NCI-H748 treated with DMSO at 0.1 percent for 48 hours (cell line): Measurements from ENCODE around the gene RIMS1.

Source experiments
- DNase-seq: peaks from one replicate; lab custom pipeline; 2025; lab: John Stamatoyannopoulos, UW

Gene RIMS1

GRCh38 chr6:72084992-72085569 is 198.7 kb downstream of the RIMS1 start:
- DNase-seq = peak; percentile 42

GRCh38 chr6:72094506-72094905 is 208.2 kb downstream of the RIMS1 start:
- DNase-seq = no peak

- no peak for DNase-seq
Observed at GRCh38 chr6:72102561-72102960, 216.2 kb downstream of the RIMS1 start.

DNA sequence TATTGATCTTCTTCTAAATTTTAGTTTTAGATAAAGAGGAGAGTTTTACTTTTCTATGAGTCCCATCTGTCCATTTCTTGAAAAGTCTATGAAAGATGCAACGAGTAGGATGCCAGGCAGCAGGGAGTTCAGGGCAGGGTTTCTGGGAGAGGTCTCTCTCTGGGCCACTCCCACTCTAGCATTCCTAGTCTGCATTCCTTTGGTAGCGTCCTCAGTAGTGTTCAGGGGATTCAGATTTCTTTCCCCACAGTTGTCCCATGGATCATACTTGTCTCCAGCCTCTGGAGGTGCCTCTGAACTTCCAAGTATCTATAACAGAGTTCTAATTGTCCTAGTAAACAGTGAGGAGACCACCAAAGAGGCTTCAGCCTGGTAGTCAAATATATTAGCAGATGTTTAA is 225.3 kb downstream of the RIMS1 start:
- DNase-seq = no peak

DNA sequence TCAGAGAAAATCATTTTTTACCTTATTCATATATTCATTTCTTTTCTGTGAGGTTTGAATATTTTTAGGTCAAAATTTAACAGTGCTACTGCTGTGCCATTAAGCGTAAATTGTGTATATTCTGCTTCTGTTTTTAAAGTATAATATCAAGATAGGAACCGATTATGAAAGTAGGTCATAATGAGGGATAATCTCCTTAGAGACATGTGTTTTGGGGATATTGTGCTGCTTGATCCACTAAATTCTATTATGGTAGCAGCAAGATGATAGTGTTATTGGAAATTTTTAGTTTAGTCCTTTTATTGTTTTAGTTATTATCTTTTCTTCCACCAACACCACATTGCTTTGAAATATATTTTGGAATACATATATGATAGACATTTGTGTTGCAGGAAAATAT is 244.0 kb downstream of the RIMS1 start:
- DNase-seq = no peak

GRCh38 chr6:72132427-72132826 is 246.1 kb downstream of the RIMS1 start:
- no peak for DNase-seq

GRCh38 chr6:72132851-72133250 is 246.5 kb downstream of the RIMS1 start:
- DNase-seq = no peak

- DNase-seq = no peak
Observed at GRCh38 chr6:72133324-72133723, 247.0 kb downstream of the RIMS1 start.

GRCh38 chr6:72140795-72141194 is 254.4 kb downstream of the RIMS1 start:
- DNase-seq = no peak

GRCh38 chr6:72149715-72150114 is 263.4 kb downstream of the RIMS1 start:
- DNase-seq = no peak

GRCh38 chr6:72151742-72152141 is 265.4 kb downstream of the RIMS1 start:
- DNase-seq = no peak

DNA sequence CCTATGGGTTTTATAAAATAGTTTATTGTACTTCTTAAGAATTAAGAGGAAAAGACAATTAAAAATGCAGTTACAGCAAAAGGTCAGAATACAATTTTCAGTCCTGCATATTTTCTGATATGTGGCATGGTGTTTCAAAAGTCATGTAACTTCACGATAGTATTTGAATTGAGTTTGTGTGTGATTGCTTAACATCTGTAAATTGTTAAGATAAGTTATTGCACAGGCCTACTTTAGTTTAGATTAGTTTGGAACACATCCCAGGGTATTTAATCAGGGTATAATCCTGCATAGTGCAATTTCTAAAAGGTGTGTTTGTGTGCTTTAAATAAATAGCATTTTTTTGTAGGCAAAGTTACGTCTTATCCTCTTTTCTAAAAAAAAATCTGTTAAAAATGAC is 289.6 kb downstream of the RIMS1 start:
- no peak for DNase-seq

DNA sequence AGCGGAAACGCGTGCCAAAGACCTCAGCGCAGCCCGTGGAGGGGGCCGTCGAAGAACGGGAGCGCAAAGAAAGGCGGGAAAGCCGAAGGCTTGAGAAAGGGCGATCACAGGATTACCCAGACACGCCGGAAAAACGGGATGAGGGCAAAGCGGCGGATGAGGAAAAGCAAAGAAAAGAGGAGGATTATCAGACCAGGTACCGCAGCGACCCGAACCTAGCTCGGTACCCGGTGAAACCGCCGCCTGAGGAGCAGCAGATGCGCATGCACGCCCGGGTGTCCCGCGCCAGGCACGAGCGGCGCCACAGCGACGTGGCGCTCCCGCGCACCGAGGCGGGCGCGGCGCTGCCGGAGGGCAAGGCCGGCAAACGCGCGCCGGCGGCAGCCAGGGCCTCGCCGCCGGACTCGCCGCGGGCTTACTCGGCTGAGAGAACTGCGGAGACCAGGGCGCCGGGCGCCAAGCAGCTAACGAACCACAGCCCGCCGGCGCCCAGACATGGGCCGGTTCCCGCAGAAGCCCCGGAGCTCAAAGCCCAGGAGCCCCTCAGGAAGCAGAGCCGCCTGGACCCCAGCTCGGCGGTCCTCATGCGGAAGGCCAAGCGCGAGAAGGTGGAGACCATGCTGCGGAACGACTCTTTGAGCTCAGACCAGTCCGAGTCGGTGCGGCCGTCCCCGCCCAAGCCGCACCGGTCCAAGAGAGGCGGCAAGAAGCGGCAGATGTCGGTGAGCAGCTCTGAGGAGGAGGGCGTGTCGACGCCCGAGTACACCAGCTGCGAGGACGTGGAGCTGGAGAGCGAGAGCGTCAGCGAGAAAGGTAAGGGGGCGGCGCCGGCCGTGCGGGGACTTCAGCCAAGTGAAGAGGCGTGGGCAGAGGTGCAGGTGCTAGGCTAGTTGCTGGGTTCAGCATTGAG is 296.2 kb downstream of the RIMS1 start:
- peak; percentile 91 for DNase-seq

- no peak for DNase-seq
Observed at GRCh38 chr6:72203983-72204382, 317.6 kb downstream of the RIMS1 start.

DNA sequence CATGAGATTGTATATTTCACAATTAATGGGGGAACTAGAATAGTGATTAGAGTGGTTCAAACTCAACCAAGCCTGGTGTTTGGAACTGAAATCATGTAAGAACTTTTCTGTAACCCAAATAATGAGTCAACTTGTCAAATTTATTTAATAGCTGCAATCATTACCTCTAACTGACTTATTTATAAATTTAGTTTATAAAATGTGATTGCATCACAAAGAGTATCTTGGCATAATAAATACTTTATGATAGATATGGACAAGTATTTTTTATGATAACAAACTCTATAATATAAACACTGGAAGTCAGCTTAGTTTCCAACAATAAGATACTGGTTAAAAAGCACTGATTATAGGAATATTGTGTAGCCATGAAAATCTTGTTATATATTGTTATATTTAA is 319.1 kb downstream of the RIMS1 start:
- no peak for DNase-seq

DNA sequence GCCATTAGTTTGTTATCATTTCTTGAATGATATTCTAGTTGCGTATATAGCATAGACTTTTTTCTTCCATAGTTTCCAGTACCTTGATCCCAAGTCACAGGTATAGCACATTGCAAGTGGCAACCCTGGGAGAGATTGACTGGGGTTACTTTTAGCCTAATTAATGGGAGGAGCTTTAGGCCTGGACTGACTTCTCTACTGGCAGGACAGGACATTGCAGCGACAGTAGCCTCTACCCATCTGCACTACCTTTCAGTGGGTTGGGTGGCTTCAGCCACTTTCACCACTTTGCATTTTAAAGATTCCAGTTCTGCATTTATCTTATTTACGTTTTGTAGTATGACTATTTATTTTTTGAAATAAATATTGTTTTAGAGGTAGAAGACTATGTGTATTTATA is 320.3 kb downstream of the RIMS1 start:
- no peak for DNase-seq

- DNase-seq = peak; percentile 81
Observed at GRCh38 chr6:72212686-72213085, 326.3 kb downstream of the RIMS1 start.

DNA sequence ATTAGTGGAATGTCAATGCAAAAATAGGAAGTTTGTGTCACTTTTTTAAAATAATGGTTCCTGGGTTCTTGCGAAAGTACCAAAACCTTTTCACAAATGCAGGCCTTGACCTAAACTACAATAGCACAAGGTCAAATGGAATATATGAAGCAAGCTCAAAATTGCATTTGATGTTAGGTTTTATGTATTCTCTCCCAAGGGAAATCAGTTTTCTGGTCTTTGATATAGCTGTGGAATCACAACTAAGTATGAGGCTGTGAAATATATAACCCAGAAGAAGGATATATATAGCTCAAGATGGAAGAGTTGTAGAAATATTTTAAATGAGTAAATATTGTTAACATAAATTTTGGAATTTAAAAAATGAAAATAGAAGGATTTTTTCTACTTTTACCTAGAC is 327.3 kb downstream of the RIMS1 start:
- no peak for DNase-seq

GRCh38 chr6:72216222-72217068 is 330.1 kb downstream of the RIMS1 start:
- no peak for DNase-seq

DNA sequence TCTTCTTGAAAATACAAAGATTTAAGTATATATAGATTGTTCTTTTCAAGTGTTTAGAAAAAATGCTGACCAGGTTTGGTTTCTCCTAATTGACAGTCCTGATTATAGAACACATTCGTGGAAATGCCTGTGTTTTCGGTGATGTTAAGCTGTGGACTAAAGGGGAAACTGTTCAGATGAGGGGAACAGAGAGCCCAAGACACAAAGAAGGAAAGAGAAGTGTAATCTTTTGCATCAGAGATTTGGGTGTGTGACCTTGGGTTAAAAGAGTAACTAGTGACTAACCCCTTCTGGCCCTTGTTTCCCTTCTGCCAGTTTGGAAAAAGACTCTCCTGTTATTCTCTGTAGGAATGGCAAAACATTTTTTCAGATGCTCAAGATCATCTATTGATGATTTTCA is 331.3 kb downstream of the RIMS1 start:
- DNase-seq = no peak

DNA sequence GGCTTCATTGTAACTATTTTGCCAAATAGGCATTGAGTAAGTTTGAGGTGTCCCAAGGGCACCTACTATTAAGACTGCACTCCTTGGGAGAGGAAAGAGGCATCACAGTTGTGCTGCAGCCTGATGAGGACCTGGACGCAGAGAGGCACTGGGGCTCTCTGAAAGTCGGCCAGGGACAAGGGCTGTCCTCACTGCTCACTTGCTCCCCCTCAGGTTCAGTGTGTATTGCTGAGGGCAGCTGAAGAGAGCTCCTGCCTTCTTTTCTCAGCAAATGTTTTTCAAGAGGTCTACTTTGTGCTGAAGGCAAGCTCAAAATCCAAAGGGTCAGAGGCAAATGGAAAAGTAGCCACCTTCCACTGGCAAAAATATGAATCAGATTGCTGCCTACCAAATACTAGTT is 331.8 kb downstream of the RIMS1 start:
- peak; percentile 3 for DNase-seq

DNA sequence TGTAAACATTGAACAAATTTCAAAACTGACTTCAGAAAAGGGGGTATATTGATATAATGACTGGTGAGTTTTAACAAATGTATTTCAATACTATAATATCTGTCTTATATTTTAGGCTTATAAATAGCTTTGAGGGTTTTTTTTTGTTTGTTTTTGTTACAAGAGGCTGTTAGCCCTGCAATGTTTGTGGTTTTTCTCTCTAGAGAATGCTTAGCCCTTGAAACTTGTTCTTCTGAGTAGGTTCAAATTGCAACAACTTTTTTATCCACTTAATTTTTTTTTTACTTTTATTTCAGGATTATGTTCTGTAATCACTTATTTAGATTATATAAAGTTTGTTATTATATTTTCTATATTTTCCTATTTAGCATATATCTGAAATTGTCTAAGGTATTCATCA is 333.2 kb downstream of the RIMS1 start:
- no peak for DNase-seq

DNA sequence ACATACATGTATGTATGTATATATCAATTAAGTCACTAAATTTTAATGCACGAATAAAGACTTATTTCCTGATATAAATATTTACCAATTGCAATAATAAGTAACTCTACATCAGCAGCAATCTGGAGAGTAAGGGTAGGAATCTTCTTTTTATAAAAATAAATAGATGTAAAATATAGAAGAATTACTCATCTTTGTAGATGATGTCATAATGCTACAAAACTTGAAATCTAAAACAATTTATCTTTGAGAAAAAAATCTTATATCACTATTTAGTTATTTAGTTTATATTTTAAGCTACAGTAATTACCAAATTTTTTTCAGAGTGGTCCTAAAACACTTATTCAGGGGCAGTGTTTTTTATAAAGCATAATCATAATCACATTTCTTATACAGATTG is 351.7 kb downstream of the RIMS1 start:
- DNase-seq = no peak
